Tibial nerve (tissue), 4 donors: ENCODE data around the gene NAGLU. TPM values are rescaled to one million over a fixed set of nuclear protein-coding genes. Genes with fewer than 3 reads are reported as not detected.

Experiments
- DNase-seq, 2 donors: peaks; one replicate each; pipeline ENCODE4 v3.0.0-alpha.2; 2019; ENCODE audit warnings: low spot score in 2 of 2
- H3K27ac ChIP-seq, 4 donors: fragments of 200-600 bp; sonication (generic) in 3 of 4; one replicate each; pipeline ENCODE4 v1.5.1; 2017 to 2019; ENCODE audit warnings: mild to moderate bottlenecking in 1 of 4
- H3K27me3 ChIP-seq, 2 donors: fragments of 200-600 bp; sonication (generic) in 1 of 2; one replicate each; pipeline versions ENCODE4 v1.5.1 to v1.6.0; 2017 to 2019
- H3K36me3 ChIP-seq, 3 donors: fragments of 200-600 bp; sonication (generic); one replicate each; pipeline ENCODE4 v1.5.1; 2018 to 2019
- H3K4me1 ChIP-seq, 4 donors: fragments of 200-600 bp; sonication (generic) in 3 of 4; one replicate each; pipeline ENCODE4 v1.5.1; 2017 to 2019
- H3K4me3 ChIP-seq, 4 donors: fragments of 200-600 bp; sonication (generic) in 3 of 4; one replicate each; pipeline ENCODE4 v1.5.1; 2017 to 2019; ENCODE audit warnings: mild to moderate bottlenecking in 1 of 4, moderate library complexity in 1 of 4
- H3K9me3 ChIP-seq, 4 donors: fragments of 200-600 bp; sonication (generic) in 3 of 4; one replicate each; pipeline ENCODE4 v1.5.1; 2017 to 2019
- EP300 ChIP-seq, 2 donors: sonication (generic); formaldehyde crosslinking; IDR thresholded peaks; one replicate each; pipeline ENCODE4 v1.6.1; 2017; ENCODE audit warnings: antibody characterized with exemption in 2 of 2, mild to moderate bottlenecking in 1 of 2
- POLR2A ChIP-seq, 2 donors: fragments of 450-650 bp; IDR thresholded peaks; one replicate each; pipeline ENCODE4 v1.6.1; 2017; ENCODE audit warnings: antibody characterized with exemption in 2 of 2, mild to moderate bottlenecking in 2 of 2, moderate library complexity in 2 of 2
- WGBS, 2 donors: methylation state at CpG; one replicate each; pipeline ENCODE4 v1.1.5; 2018; 5-methylcytosine and 5-hydroxymethylcytosine counted together
- total RNA-seq, 4 donors: library from RNA; depleted of rRNA; stranded (reverse); fragments of >200 nt; gene quantifications; one replicate each; pipeline ENCODE4 v1.1.0, GENCODE V29; 2016
- TF ChIP-seq, protein P1 (sequence below), 5 experiments: fragments of 200-600 bp in 3 of 5; fragments of 450-650 bp in 2 of 5; sonication (generic) in 3 of 5; IDR thresholded peaks; one replicate each; pipeline ENCODE4 v1.5.1; 2016 to 2019; ENCODE audit warnings: antibody characterized with exemption in 5 of 5, mild to moderate bottlenecking in 3 of 5, moderate library complexity in 2 of 5

NAGLU gene
- total RNA-seq, 4 donors from 2014 or later = 52.3 to 115 (median 67.3) TPM

DNA sequence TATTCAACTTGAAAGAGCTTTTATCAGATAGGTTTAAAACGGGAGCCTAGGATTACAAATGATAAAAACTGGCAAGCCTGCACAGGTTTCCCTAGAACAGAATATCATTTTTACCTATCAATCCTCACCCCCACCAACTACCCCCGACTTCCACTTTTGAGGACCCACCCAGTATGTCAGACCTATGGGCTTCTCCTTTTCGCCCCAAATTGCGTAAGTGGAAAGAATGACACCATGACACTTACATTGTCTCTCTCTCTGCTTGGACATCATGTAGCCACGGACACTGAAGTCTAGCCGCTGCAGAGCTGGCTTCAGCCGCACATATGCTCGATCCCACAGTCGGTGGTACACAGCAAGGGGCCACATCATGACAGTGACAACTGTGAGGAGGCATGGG, 48.8 kb downstream of the NAGLU start:
- H3K27me3 ChIP-seq = no peaks in the 10 kb centered on the region
- DNase-seq = no peak
- H3K4me3 ChIP-seq = no peak overlapping the region
- 80 to 88% methylated on average over 9 of the region's 9 CpGs for WGBS, 2 donors
- H3K27ac ChIP-seq = no peak overlapping the region
- peaks cover 4 to 98% (median 59%) of the 10 kb centered on the region in 3 donors for H3K36me3 ChIP-seq
- no peak for TF ChIP-seq EP300 (IDR thresholded peaks at IDR 0.05)
- TF ChIP-seq, protein P1, sequence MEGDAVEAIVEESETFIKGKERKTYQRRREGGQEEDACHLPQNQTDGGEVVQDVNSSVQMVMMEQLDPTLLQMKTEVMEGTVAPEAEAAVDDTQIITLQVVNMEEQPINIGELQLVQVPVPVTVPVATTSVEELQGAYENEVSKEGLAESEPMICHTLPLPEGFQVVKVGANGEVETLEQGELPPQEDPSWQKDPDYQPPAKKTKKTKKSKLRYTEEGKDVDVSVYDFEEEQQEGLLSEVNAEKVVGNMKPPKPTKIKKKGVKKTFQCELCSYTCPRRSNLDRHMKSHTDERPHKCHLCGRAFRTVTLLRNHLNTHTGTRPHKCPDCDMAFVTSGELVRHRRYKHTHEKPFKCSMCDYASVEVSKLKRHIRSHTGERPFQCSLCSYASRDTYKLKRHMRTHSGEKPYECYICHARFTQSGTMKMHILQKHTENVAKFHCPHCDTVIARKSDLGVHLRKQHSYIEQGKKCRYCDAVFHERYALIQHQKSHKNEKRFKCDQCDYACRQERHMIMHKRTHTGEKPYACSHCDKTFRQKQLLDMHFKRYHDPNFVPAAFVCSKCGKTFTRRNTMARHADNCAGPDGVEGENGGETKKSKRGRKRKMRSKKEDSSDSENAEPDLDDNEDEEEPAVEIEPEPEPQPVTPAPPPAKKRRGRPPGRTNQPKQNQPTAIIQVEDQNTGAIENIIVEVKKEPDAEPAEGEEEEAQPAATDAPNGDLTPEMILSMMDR (IDR thresholded peaks at IDR 0.05) = no peak
- H3K9me3 ChIP-seq = no peaks in the 10 kb centered on the region
- peaks cover 0 to 6% (median 0%) of the 10 kb centered on the region in 4 donors for H3K4me1 ChIP-seq

DNA sequence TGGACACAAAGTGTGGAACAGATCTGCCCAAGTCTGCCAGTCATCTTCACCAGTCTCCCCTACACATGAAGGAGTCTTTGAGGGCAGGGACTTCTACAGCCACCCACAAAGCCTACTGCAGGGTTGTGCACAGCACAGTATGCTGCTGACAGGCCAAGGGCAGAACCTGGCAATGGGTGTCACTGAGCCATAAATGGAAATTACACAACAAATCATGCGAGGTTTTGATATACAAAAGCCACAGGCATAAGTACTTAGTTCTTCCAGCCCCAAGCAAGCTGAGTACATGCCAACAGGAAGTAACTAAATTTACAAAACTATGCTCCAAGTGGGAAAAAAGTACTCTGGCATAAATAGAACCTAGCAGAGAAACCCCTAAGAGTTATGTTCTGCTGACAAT, 49.3 kb downstream of the NAGLU start:
- DNase-seq = no peak
- WGBS, 2 donors = 60 to 75% methylated on average over 1 of the region's 1 CpG
- TF ChIP-seq, protein P1 (IDR thresholded peaks at IDR 0.05) = no peak
- TF ChIP-seq EP300 (IDR thresholded peaks at IDR 0.05) (no peak), POLR2A (IDR thresholded peaks at IDR 0.05) (no peak)

DNA sequence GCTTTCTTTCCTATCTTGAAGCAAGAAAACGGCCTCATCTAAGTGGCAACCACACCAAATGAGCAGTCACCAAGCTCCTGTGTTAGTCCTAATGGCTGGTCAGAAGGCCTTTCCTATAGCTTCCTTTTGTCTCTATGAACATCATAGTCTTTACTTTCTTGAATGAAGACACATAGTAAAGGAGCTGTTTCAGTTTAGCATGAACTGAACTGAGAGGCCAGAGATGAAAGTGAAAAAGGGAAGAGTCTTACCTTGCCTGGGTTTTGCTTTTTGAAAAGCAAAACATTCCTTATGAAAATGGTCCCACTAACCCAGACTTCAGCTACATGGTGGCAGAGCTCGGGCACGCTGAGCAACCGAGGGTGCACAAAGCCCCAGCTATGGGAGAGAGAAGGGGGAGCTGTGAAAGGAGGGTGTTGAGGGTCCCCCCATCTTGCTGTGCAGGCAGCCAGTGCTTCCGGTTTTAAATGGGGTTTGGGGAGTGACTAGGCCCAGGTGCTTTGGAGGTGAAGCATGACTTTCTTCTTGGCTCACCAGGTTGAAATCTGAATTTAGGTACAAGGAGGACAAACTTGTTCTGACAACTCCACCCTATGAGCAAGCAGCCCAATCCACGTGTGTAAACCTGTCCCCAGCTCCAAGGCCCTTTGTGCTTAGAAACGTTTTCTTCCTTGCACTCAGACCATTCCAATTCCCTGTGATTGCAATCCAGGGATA, 50.6 kb downstream of the NAGLU start:
- no peak for DNase-seq
- Histone ChIP-seq H3K36me3 (peaks cover 7 to 100% (median 60%) of the 10 kb centered on the region in 3 donors), H3K27ac (no peak overlapping the region), H3K27me3 (no peaks in the 10 kb centered on the region), H3K4me1 (peaks cover 0 to 6% (median 0%) of the 10 kb centered on the region in 4 donors), H3K4me3 (no peak overlapping the region), H3K9me3 (no peaks in the 10 kb centered on the region)
- no peak for TF ChIP-seq EP300 (IDR thresholded peaks at IDR 0.05)
- TF ChIP-seq, protein P1 (IDR thresholded peaks at IDR 0.05) = no peak
- no peak for TF ChIP-seq POLR2A (IDR thresholded peaks at IDR 0.05)
- 78 to 80% methylated on average over 7 of the region's 7 CpGs for WGBS, 2 donors

More for the DNA sequence above, 49.3 kb downstream of the NAGLU start:
- Histone ChIP-seq H3K4me1 (peaks cover 0 to 6% (median 0%) of the 10 kb centered on the region in 4 donors), H3K9me3 (no peaks in the 10 kb centered on the region), H3K36me3 (peaks cover 4 to 98% (median 60%) of the 10 kb centered on the region in 3 donors), H3K27me3 (no peaks in the 10 kb centered on the region), H3K4me3 (no peak overlapping the region), H3K27ac (no peak overlapping the region)

DNA sequence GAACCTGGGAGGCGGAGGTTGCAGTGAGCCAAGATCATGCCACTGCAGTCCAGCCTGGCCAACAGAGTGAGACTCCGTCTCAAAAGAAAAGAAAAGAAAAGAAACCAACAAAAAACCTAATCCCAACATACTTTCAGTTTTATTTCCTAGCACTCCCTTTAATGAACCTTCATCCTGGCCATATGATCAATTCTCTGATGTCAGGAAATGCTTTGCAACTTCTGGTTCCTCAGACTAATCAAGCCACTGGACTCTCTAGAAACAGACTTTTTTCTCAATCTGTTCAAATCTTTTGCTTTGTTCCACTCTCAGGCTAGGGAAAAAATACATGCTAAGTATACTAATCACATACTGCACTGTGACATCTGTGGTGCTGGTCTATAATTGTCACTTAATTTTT, 54.8 kb downstream of the NAGLU start:
- H3K4me3 ChIP-seq = no peak overlapping the region
- WGBS, 2 donors = 88 to 91% methylated on average over 2 of the region's 2 CpGs
- no peaks in the 10 kb centered on the region for H3K27me3 ChIP-seq
- DNase-seq = no peak
- peaks cover 5 to 73% (median 27%) of the 10 kb centered on the region in 3 donors for H3K36me3 ChIP-seq
- H3K4me1 ChIP-seq = peaks cover 0 to 6% (median 0%) of the 10 kb centered on the region in 4 donors
- no peak overlapping the region for H3K27ac ChIP-seq
- H3K9me3 ChIP-seq = no peaks in the 10 kb centered on the region
- no peak for TF ChIP-seq POLR2A (IDR thresholded peaks at IDR 0.05)
- TF ChIP-seq, protein P1 (IDR thresholded peaks at IDR 0.05) = no peak
- no peak for TF ChIP-seq EP300 (IDR thresholded peaks at IDR 0.05)

DNA sequence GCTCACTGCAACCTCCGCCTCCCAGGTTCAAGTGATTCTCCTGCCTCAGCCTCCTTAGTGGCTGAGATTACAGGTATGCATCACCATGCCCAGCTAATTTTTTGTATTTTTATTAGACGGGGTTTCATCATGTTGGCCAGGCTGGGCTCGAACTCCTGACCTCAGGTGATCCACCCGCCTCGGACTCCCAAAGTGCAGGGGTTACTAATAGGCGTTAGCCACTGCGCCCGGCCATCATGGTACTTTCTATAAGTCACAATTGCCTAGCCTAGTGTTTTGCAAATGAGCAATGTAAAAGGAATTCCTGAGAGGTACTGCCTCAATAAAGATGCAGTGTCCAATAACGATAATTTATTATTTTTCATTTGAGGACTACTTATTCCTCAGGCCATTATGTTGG, 55.4 kb downstream of the NAGLU start:
- Histone ChIP-seq H3K27me3 (no peaks in the 10 kb centered on the region), H3K4me3 (no peak overlapping the region), H3K9me3 (no peaks in the 10 kb centered on the region), H3K27ac (no peak overlapping the region), H3K36me3 (peaks cover 5 to 68% (median 27%) of the 10 kb centered on the region in 3 donors), H3K4me1 (peaks cover 0 to 6% (median 0%) of the 10 kb centered on the region in 4 donors)
- TF ChIP-seq EP300 (IDR thresholded peaks at IDR 0.05) (no peak), POLR2A (IDR thresholded peaks at IDR 0.05) (no peak)
- TF ChIP-seq, protein P1 (IDR thresholded peaks at IDR 0.05) = no peak
- WGBS, 2 donors = 87 to 94% methylated on average over 9 of the region's 9 CpGs
- no peak for DNase-seq
